Left lung (tissue), 10 donors: Measurements from ENCODE around the gene CISD3. TPM values are rescaled to one million over a fixed set of nuclear protein-coding genes. Genes with fewer than 3 reads are reported as not detected.

Experiments used
- ATAC-seq: fragments of 200-7000 bp; cut with Tn5 transposase; one replicate; pipeline ENCODE4 v1.9.1; 2020; ENCODE audit warnings: moderate library complexity
- DNase-seq, 4 donors: peaks; one replicate each; pipeline ENCODE4 v3.0.0-alpha.2; 2013 to 2020
- H3K27ac ChIP-seq, 2 donors: fragments of 200-600 bp; sonication (generic) in 1 of 2; one replicate each; pipeline versions ENCODE4 v1.5.0 to v1.8.0; 2020 to 2021
- H3K27me3 ChIP-seq, 2 donors: fragments of 200-600 bp; sonication (generic) in 1 of 2; one replicate each; pipeline versions ENCODE4 v1.5.0 to v1.8.0; 2020 to 2021
- H3K36me3 ChIP-seq, 2 donors: fragments of 200-600 bp; sonication (generic) in 1 of 2; one replicate each; pipeline versions ENCODE4 v1.5.0 to v1.8.0; 2020 to 2021
- H3K4me1 ChIP-seq, 2 donors: fragments of 200-600 bp; one replicate each; pipeline ENCODE4 v1.8.0; 2021
- H3K4me3 ChIP-seq, 2 donors: fragments of 200-600 bp; sonication (generic) in 1 of 2; one replicate each; pipeline versions ENCODE4 v1.5.0 to v1.8.0; 2020 to 2021; ENCODE audit warnings: mild to moderate bottlenecking in 1 of 2
- H3K9me3 ChIP-seq, 2 donors: fragments of 200-600 bp; sonication (generic) in 1 of 2; one replicate each; pipeline versions ENCODE4 v1.5.0 to v1.8.0; 2020 to 2021
- intact Hi-C, 2 donors: fragments of 100-400 bp; cut with DNase I; formaldehyde crosslinking; loops; one replicate each; pipeline versions ENCODE4 v1.11.2 to v1.14.2; 2022
- polyA plus RNA-seq, 6 donors: library from polyadenylated mRNA; unstranded; fragments of 120-200 nt; gene quantifications; one replicate each; pipeline ENCODE4 v1.2.1, GENCODE V29; 2013; ENCODE audit not compliant: insufficient read length in 6 of 6
- total RNA-seq, 2 donors: library from RNA; stranded (reverse); fragmentation: NEBNext Ultra II Directional; extraction: Animal tissue kit (Norgen Biotek cat#: 25700); gene quantifications; one replicate each; pipeline ENCODE4 v1.2.1, GENCODE V29; 2021
- TF ChIP-seq, protein P1 (sequence below), 2 donors: fragments of 200-600 bp; sonication (generic) in 1 of 2; IDR thresholded peaks; one replicate each; pipeline versions ENCODE4 v1.5.0 to v1.8.0; 2021; ENCODE audit warnings: antibody characterized with exemption in 2 of 2
- donor health status: DM: no; HTN: yes; CAD: no.
- donor health status: DM: no; HTN: no; CAD: no.

CISD3 gene
- total and polyA plus RNA-seq, 8 donors: 8.6 to 49.2 (median 14.5) TPM

GRCh38 chr17:38751144-38751807 lies 21.1 kb downstream of the CISD3 start:
- Histone ChIP-seq H3K9me3 (no peaks in the 10 kb centered on the region), H3K27ac (peak overlapping the region; percentile 88 to 90), H3K4me1 (peaks cover 18 to 71% of the 10 kb centered on the region in 2 donors), H3K36me3 (peaks cover 0 to 25% of the 10 kb centered on the region in 2 donors), H3K27me3 (peaks cover 0 to 54% of the 10 kb centered on the region in 2 donors), H3K4me3 (peak overlapping the region; percentile 91 to 97)
- DNase-seq (no peak), ATAC-seq (no peak)
- TF ChIP-seq, protein P1, sequence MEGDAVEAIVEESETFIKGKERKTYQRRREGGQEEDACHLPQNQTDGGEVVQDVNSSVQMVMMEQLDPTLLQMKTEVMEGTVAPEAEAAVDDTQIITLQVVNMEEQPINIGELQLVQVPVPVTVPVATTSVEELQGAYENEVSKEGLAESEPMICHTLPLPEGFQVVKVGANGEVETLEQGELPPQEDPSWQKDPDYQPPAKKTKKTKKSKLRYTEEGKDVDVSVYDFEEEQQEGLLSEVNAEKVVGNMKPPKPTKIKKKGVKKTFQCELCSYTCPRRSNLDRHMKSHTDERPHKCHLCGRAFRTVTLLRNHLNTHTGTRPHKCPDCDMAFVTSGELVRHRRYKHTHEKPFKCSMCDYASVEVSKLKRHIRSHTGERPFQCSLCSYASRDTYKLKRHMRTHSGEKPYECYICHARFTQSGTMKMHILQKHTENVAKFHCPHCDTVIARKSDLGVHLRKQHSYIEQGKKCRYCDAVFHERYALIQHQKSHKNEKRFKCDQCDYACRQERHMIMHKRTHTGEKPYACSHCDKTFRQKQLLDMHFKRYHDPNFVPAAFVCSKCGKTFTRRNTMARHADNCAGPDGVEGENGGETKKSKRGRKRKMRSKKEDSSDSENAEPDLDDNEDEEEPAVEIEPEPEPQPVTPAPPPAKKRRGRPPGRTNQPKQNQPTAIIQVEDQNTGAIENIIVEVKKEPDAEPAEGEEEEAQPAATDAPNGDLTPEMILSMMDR (IDR thresholded peaks at IDR 0.05): no peak
- intact Hi-C loops: no loop called here

GRCh38 chr17:38751808-38752307 lies 21.7 kb downstream of the CISD3 start:
- peak overlapping the region; percentile 91 to 97 for H3K4me3 ChIP-seq
- H3K9me3 ChIP-seq: no peaks in the 10 kb centered on the region
- ATAC-seq (peak; percentile 53), DNase-seq (peak; percentile 82 to 92 (median 88))
- H3K27ac ChIP-seq: peak overlapping the region; percentile 88 to 90
- peaks cover 0 to 31% of the 10 kb centered on the region in 2 donors for H3K36me3 ChIP-seq
- TF ChIP-seq, protein P1 (IDR thresholded peaks at IDR 0.05): no peak
- peaks cover 0 to 48% of the 10 kb centered on the region in 2 donors for H3K27me3 ChIP-seq
- peaks cover 12 to 65% of the 10 kb centered on the region in 2 donors for H3K4me1 ChIP-seq
- intact Hi-C loops: no loop called here

DNA sequence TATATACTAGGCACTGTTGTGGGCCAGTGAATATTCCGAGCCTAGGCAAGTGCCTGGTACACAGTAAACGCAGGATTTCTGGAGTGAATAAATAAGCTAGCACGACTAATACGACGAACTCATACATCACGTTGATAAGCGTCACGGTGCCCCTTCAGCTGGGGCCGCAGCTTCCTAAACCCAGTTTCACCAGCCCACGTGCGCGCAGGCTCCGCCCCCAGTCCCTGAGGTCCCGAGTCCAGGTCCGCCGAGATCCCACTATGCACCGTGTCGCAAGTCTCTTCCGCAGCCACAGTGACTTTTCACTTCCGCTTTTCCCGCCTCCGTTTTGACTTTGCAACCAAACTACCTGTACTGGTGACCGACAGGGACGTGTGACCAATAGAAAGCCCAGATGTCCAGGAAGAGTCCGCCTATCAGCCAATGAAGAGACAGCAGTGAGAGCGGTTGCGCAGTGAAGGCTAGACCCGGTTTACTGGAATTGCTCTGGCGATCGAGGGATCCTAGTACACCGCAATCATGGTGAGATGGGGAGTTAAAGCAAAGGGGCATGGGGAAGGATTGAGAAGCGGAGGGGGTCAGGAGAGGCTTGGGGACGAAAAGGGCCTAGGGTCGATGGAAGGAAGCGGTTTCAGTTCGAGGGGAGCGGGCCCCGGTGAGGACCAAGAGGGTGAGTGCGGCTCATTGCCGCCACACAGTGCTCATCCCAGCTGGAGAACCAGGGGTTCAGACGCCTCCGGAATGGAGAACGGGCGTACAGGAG lies 22.3 kb downstream of the CISD3 start, which contains the start of gene PSMB3:
TSS of gene PSMB3 (plus strand) at position 434 of the 763 bp plus-strand sequence. CDS start at position 520, 86 bp downstream.
- Histone ChIP-seq H3K27me3 (peaks cover 0 to 42% of the 10 kb centered on the region in 2 donors), H3K4me1 (peaks cover 10 to 59% of the 10 kb centered on the region in 2 donors), H3K4me3 (peak within 1 kb of the TSS; percentile 91 to 97), H3K27ac (peak within 1 kb of the TSS; percentile 88 to 90), H3K36me3 (peaks cover 0 to 37% of the 10 kb centered on the region in 2 donors), H3K9me3 (no peaks in the 10 kb centered on the region)
- TF ChIP-seq, protein P1 (IDR thresholded peaks at IDR 0.05): peak in 1 of 2 donors; percentile 20
- peak; percentile 79 for ATAC-seq
- intact Hi-C loops: no loop called here
- peak; percentile 97 to 99 (median 98) for DNase-seq

GRCh38 chr17:38753071-38753506 lies 22.9 kb downstream of the CISD3 start:
- Histone ChIP-seq H3K27ac (peak overlapping the region; percentile 76 to 90), H3K9me3 (no peaks in the 10 kb centered on the region), H3K36me3 (peaks cover 0 to 43% of the 10 kb centered on the region in 2 donors), H3K27me3 (peaks cover 0 to 36% of the 10 kb centered on the region in 2 donors), H3K4me3 (peak overlapping the region; percentile 91 to 97), H3K4me1 (peaks cover 10 to 54% of the 10 kb centered on the region in 2 donors)
- intact Hi-C loops: no loop called here
- ATAC-seq: no peak
- peak in 1 of 4 donors; percentile 80 for DNase-seq
- TF ChIP-seq, protein P1 (IDR thresholded peaks at IDR 0.05): no peak
